NCI-H510A treated with DMSO at 0.1 percent for 48 hours (cell line): Measurements from ENCODE around the gene CTBP2.
A peak's percentile ranks its signal among the peaks of the same experiment; 100 is the strongest.
"Not testable (repeated sequence)": the region's sequence is repeated elsewhere in the genome, so short reads cannot be mapped to it uniquely, and the experiment has no call there.

Source experiments
- DNase-seq: peaks from one replicate; lab custom pipeline; 2025; lab: John Stamatoyannopoulos, UW

CTBP2 gene

GRCh38 chr10:125186431-125187170 lies 26.2 kb upstream of the CTBP2 start:
- no peak for DNase-seq

DNA sequence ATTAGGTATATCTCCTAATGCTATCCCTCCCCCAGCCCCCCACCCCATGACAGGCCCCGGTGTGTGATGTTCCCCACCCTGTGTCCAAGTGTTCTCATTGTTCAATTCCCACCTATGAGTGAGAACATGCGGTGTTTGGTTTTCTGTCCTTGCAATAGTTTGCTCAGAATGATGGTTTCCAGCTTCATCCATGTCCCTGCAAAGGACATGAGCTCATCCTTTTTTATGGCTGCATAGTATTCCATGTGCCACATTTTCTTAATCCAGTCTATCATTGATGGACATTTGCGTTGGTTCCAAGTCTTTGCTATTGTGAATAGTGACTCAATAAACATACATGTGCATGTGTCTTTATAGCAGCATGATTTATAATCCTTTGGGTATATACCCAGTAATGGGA lies 18.7 kb upstream of the CTBP2 start:
- DNase-seq = not testable (repeated sequence)

DNA sequence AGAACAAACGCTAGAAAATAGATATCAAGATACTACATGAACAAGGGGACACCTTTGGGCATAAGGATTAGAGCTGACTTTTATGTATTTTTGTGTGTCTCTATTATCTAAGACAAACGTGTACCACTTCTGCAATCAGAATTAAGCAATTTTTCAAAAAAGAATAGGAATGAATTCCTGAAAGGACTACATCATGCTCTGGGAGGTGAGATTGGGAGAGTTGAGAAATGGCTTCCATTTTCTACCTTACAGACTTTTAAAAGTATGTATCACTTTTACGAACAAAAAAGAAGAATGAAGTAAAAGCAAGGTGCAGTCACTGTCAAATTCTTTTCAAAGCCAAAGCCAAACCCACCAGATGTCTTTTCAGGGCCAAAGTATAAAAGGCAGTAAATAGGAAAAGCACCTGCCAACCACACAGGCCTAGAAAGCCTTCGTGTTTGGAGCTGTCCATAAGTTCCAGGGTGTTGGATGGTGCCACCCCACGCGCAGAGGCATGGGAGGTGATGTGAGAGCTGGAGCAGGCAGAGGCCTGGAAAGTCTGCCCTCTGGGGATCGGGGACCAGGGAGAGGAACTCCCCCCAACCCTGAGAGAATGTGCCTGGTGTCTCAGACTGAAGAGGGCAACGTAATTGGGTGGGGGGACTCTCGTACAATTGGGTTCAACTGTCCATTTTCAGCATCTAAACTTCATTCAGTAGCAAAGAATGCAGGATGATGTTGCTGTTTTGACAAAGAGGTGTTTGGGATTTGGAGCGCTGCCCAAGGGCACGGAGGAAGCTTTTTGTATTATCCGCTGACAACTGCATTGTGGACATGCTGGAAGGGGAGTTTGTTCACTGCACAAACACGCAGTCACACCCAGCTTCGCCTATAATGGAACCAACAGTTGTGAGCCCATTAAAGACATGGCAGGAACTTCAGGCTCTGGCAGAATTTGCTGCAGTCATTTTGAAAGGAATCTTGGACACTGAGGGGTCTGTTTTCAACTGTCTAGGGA lies 17.6 kb upstream of the CTBP2 start:
- no peak for DNase-seq

- no peak for DNase-seq
These were observed 15.4 kb upstream of the CTBP2 start for GRCh38 chr10:125175807-125176206.

DNA sequence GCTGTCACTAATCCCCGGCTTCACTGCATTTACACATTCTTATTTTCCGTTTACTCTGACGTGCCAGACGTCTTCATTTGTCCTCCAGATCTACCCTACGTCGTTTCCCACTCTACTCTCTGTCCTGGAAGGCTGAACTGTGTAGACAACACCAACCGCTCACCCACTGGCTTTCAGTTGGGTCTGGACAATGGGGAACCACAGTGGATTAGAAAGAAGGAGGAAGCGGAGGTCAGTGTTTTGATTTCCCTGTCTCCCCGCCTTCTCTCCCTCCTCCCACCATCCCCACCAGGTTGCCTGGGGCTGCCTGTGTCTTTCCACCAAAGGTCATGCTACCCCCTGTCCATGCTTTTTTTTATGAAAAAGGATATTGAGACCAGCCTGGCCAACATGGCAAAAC lies 14.0 kb upstream of the CTBP2 start:
- DNase-seq = no peak

DNA sequence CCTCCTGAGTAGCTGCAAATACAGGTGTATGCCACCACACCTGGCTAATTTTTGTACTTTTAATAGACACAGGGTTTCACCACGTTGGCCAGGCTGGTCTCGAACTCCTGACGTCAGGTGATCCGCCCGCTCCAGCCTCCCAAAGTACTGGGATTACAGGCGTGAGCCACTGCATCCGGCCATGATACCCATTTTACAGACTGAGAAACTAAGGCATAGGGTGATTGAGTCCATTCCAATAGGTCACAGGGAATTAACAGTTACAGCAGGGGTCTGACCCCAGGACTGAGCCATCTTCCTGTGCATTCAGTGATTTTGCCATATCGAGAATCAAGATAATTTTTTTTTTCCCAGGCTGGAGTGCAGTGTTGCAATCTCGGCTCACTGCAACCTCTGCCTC lies 12.3 kb upstream of the CTBP2 start:
- no peak for DNase-seq

GRCh38 chr10:125171402-125172306 lies 11.3 kb upstream of the CTBP2 start:
- DNase-seq = no peak

- DNase-seq = no peak
These were observed 9.6 kb upstream of the CTBP2 start for GRCh38 chr10:125169915-125170314.

GRCh38 chr10:125169279-125169678 lies 8.9 kb upstream of the CTBP2 start:
- no peak for DNase-seq

- DNase-seq = no peak
These were observed 6.3 kb upstream of the CTBP2 start for GRCh38 chr10:125166658-125167057.

GRCh38 chr10:125165584-125166573 lies 5.5 kb upstream of the CTBP2 start:
- no peak for DNase-seq

DNA sequence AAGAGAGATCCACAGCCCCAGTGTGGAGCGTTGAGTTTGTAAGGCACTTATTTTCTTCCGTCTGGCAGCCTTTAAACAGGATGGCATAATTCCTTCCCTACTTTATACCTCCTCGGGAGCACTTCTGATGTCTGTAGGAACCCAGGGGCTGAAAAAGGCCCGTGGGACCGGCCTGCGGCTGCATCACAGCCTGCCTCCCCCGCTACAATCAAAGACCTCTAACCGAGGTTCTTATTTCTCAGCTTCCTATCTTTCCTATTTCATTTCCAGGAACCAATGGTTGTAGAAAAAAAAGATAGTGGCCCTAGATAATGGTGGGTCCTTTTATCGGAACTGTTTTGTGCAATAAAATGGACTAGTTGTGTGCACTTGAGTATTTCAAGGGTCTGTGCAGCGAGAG lies 4.1 kb upstream of the CTBP2 start:
- DNase-seq = no peak

DNA sequence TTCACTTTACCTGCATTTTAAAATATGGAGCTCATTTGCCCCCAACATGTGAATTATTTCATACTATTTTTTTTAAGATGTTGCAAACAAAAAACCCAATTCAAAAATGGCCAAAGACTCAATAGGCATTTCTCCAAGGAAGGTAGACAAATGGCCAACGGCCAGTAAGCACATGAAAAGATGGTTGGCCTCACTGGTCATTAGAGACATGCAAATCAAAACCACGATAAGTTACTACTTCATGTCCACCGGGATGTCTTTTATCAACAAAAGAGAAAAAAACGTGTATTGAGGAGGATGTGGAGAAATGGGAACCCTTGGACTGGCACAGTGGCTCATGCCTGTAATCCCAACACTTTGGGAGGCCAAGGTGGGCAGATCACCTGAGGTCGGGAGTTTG lies 3.4 kb upstream of the CTBP2 start:
- DNase-seq = no peak

DNA sequence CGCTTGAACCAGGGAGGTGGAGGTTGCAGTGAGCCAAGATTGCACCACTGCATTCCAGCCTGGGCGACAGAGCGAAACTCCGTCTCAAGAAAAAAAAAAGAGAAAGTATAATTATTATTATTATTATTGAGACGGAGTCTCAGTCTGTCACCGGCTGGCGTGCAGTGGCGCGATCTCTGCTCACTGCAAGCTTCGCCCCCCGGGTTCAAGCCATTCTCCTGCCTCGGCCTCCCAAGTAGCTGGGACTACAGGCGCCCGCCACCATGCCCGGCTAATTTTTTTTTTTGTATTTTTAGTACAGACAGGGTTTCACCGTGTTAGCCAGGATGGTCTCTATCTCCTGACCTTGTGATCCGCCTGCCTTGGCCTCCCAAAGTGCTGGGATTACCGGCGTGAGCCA lies 2.9 kb upstream of the CTBP2 start:
- not testable (repeated sequence) for DNase-seq

GRCh38 chr10:125162120-125162931 lies 2.0 kb upstream of the CTBP2 start:
- DNase-seq = peak; percentile 70

GRCh38 chr10:125161707-125162119 lies 1.4 kb upstream of the CTBP2 start:
- DNase-seq = no peak

GRCh38 chr10:125160856-125161706 lies 718 bp upstream of the CTBP2 start:
- DNase-seq = peak; percentile 91

DNA sequence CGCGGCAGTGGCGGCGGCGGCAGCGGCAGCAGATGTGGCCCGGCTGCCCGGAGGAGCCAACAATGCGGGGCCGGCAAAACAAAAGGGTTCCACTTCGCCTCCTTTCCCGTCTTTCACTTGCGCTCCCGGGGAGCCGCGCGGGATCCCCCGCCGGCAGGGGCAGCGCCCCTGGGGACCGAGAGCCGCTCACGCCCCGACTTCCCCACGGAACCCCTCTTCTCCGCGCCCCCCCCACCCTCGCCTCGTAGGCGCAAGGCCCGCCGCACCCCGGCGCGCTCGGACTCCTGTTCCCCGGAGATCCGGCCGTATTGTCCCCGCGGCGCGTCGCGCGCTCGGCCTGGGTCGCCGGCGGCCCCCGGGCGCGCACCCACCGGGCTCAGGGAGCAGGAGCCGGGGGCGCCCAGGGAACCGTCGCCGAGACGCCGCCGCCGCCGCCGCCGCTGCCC lies 854 bp downstream of the CTBP2 start:
- DNase-seq = no peak
